HG03039 (cell line): ENCODE results near the gene MYCBP.
A peak's percentile ranks its signal among the peaks of the same experiment; 100 is the strongest.
"Not testable (repeated sequence)": the region's sequence is repeated elsewhere in the genome, so short reads cannot be mapped to it uniquely, and the experiment has no call there.

Experiments used
- ATAC-seq: cut with Tn5 transposase; IDR thresholded peaks from one replicate; pipeline ENCODE4 v1.9.1; 2021; ENCODE audit warnings: mild to moderate bottlenecking, moderate library complexity; ENCODE audit not compliant: unreplicated experiment

The MYCBP gene, protein sequence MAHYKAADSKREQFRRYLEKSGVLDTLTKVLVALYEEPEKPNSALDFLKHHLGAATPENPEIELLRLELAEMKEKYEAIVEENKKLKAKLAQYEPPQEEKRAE

DNA sequence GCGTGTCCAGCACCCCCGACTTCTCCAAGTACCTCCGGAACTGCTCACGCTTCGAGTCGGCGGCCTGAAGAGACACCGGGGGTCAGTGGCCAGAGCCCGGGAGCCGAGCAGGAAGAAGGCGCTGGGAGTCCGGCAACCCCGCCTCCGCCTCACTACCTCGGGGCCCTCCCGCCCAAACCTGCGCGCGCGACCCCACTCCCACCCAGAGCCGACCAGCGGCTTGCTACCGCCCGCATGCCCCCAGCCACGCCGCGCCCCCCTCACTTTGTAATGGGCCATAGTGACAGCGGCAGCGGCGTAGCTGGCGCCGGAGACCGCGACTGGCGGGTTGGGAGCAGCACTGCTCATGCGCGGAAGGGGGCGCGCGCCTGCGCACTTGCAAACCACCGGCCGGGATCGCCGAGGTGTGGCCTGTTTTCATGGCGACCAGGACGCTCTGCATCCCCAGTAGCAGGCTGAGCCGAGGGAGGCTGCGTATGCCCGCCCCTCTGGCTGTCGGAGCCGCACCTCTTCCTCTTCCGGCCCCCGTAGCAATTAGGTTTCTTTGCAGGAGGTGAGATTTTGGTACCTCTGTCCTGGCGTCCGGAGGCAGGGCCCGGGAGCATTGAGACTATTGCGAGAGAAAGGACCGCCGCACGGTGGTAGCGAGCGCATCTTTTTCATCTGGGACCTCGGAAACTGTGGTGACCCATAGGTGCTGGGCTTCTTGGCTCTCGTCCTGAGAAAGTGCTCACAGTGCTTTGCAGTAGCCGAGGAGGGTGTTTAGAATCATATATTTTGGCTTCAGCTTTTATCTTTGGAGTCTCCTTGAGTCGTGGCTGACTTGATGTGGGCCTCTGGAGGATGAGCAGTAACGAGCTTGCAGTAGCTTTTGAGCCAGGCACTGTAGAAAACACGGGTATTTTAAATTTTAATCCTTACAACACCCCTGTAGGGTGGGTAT, at the start of gene MYCBP:
MYCBP (minus strand) TSS at position 322 of the 943 bp plus-strand sequence; CDS start at position 279, 43 bp downstream.
- ATAC-seq: peak; percentile 97

DNA sequence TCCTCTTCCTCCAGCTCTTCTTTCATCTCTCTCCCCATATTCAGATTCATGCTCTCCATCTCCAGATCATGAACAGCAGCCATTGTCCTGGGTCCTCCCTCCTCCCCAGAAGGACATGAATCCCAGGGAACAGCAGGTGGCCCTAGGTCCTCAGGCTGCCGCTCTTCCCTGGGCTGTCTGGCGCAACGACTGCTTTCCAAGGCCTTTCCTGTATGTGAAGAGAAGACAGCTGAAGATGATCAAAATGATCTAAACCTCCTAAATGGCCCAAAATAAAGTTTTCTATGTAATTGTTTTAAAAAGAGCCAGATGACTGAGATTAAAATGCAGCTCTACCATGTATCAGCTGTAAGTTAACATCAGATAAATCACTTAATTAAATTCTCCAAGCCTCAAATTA, 46.0 kb upstream of the MYCBP start:
- ATAC-seq: no peak

DNA sequence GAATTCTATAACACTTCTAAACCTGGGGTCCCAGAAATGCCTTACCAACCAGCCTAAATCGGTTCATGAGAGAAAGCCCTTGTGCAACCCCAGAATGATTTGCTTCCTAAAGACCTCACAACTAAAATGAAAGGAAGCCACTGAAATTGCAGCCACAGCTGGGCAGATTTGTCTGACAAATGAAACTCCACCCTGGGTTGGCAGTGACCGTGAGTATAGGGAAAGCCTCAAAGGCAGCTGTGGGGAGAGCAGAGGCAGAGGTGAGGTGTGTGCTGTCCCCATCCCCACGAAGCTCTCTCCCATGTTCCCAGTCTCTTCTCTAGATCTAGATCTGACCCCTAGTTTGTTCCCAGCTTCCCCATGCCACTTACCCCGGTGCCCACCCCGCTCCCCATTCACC, 45.4 kb upstream of the MYCBP start:
- ATAC-seq: no peak

DNA sequence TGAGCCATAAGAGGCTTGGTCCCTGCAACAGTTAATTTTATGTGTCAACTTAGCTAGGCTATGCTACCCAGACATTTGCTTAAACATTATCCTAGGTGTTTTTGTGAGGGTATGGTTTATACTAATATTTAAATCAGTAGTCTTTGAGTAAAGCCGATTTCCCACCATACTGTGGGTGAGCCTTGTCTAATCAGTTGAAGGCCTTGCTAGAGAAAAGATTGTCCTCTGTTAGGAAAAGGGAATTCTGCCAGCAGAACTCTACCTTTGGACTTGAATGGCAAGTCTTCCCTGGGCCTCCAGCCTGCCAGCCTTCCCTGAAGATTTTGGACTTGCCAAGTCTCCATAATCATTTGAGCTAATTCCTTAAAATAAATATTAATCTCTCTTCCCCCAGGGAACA, 44.6 kb upstream of the MYCBP start:
- ATAC-seq: no peak

DNA sequence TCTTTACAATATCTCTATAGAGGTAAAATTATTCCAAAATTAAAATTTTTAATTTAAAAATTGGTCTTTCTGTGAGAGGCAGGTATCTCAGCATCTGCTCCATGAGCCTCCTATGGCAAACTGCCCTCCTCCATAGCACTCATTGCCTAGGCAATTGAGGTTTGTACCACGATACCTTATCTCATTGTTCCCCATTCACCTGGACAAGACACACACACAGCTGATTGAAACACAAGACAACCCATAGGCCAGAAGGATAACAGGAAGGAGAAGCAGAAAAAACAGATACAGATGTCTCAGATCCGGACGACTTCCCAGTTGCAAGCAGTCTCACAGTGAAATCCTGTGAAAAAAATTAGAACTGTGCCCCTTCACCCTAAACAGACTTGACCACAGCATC, 44.2 kb upstream of the MYCBP start:
- ATAC-seq: no peak

DNA sequence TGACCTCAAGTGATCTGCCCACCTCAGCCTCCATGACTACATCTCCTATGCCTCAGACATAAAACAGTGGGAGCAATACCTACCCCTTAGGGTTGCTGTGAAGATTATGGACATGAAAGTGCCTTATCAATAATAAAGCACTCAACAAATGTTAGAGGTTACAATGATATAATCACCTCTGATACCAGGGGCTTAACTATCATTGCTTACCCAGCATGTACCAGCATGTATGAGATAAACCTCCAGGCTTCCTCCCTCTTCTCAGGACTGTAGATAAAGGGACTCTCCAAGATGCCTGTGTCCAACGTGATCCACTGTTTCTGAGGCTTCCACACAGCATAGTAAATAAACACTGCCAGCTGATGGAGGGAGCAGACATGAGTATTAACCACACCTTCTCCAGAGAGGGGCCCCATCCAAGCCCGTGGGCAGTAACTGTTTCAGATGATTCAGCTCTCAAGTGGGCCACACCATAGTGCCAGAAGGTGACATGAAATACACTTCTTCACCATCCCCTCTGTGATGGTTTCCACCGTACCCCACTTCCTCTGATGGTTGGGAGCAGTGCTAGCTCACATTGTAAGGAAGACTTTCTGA, 42.3 kb upstream of the MYCBP start:
- ATAC-seq: no peak

DNA sequence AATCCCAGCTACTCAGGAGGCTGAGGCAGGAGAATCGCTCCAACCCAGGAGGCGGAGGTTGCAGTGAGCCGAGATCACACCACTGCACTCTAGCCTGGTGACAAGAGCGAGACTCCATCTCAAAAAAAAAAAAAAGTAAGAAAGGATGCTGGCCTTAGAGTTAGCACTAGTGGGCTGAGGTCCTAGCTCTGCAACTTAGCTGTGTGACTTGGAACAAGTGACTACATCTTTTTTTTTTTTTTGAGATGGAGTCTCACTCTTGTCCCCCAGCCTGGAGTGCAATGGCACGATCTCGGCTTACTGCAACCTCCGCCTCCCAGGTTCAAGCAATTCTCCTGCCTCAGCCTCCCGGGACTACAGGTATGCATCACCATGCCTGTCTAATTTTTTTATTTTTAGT, 41.8 kb upstream of the MYCBP start:
- not testable (repeated sequence) for ATAC-seq

DNA sequence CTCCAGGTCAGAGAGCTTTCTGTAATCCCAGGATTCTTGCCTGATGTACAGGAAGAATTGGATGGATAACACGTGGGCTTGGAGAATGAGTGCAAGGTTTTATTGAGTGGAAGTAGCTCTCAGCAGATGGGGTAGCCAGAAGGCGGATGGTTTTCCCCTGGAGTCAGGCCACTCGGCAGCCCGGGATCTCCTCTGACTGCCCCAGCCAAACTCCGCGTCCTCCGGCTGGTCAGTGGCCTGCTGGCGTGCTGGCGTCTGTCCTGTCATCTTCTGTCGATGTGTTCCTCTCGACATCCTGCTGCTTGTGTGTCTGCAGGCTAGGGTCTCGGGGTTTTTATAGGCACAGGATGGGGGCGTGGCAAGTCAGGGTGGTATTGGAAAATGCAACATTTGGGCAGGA, 35.7 kb upstream of the MYCBP start:
- ATAC-seq: no peak

DNA sequence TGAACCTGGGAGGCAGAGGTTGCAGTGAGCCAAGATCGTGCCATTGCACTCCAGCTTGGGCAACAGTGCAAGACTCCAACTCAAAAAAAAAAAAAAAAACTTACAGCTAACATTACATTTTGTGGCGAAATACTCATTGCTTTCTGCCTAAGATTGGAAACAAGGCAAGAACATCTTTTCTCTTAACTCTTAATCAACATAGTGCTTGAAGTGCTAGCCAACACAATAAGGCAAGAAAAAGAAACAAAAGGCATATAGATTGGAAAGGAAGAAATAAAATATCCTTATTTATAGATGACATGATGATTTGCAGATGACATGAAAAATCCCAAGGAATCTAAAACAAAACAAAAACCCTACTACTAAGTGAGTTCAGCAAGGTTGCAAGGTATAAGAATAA, 32.8 kb upstream of the MYCBP start:
- no peak for ATAC-seq

DNA sequence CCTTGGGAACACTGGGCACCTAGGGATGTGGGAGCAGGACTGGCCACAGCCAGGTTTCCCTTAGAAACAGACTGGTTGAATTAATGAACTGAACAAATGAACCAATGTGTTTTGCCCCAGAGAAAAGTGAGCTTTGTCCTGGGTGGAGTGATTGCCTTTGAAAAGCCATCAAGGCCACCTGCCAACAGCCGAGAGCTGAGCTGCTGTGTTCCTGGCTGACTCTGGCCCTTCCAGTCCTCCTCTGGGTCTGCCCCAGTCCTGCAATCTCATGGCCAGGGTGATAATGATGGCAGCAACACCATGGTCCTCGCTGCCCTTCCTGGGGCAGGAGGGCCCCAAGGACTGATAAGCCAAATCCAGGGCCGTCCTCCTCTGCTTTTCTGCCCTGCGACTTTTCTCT, 26.4 kb upstream of the MYCBP start:
- no peak for ATAC-seq

DNA sequence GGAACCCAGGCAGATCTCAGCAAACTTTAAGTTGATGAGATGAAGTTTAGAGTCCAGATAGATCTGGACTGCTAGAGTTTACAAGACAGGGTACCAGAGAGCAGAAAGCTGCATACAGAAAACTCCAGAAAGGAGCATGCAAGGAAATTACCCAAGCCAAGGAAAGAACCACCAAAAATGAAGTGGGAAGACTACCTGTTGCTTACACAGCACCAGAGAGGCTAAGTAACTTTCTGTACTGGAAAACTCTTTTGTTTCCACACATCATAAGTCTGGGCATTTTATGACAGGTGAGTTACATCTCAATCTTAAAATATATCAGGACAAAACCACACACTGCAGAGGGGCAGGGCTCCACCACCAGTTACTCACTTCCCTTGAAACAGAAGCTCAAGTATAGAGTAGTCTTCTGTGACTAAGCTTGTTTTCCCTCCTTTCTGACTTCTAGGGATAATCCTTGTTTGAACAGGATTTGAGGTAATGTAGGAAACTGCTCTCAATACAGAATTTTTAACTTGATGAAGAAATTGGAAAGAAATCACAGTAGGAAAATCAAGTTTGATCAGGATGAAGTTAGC, 25.6 kb upstream of the MYCBP start:
- ATAC-seq: no peak

DNA sequence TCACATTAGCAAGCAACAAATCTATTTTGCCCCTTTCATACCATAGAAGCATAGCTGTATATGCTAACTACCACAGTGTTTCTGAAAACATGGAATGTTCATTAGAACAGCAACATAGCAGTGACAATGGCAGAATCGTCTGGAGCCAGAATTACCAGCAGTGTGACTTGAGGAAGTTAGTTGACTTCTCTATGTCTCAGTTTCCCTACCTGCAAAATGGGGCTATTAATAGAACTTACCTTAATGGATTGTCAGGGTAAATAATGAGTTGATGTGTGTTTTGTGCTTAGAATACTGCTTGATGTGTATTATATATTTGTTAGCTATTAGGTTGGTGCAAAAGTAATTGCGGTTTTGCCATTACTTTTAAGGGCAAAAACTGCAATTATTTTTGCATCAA, 23.0 kb upstream of the MYCBP start:
- ATAC-seq: no peak

DNA sequence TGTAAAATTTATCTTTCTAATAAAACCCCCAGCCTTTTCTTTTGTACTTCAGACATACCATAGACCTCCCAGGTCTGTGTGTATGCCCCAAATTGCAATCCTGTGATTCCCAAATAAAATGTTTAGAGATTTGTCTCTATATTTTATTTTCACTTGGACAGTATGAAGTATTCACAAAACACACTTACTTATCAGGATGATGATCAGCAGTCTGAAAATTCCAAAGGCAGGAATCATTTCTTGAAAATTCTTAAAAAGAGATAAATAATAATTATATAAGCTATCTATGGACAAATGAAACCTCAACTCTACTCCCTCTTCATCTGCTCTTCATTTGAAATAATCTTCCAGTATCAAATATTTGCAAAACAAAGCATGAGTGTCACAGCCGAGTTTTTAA, 19.8 kb upstream of the MYCBP start:
- ATAC-seq: no peak

DNA sequence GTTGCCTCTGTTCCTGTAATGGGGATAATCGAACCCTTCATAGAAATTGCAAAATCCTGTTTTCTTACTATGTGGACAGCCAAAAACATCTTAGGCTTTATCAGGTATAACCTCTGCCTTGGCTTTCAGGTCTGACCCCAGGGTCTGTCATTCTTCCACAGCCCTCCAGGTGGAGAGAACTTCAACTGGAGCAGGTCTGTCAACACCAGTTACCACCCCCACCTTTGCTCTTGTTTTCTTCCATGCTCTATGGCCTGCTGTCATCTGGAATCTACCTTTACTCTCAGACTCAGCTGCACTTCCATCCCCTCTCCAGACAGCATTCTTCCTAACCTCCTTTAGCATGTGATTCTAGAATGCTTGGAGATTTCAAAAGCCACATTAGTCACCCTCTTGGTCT, 18.6 kb upstream of the MYCBP start:
- no peak for ATAC-seq

DNA sequence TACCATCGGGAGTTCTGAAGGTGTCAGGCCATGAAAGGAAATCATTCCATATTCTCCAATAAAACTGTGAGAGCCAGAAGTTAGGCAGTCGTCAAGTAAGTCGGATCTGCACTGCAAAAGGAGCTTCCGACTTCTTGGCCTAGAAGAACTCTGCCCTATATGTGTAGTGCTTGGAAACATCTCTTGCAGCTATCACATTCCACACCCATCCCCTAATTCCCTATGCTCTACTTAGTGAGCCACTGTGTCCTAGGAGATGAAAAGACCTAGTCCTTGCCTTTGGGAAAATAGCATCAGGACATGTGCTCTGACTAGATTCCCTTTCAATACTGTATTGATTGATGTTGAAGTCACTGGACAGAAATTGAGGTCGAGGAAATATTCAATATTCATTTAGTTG, 16.4 kb upstream of the MYCBP start:
- ATAC-seq: no peak

DNA sequence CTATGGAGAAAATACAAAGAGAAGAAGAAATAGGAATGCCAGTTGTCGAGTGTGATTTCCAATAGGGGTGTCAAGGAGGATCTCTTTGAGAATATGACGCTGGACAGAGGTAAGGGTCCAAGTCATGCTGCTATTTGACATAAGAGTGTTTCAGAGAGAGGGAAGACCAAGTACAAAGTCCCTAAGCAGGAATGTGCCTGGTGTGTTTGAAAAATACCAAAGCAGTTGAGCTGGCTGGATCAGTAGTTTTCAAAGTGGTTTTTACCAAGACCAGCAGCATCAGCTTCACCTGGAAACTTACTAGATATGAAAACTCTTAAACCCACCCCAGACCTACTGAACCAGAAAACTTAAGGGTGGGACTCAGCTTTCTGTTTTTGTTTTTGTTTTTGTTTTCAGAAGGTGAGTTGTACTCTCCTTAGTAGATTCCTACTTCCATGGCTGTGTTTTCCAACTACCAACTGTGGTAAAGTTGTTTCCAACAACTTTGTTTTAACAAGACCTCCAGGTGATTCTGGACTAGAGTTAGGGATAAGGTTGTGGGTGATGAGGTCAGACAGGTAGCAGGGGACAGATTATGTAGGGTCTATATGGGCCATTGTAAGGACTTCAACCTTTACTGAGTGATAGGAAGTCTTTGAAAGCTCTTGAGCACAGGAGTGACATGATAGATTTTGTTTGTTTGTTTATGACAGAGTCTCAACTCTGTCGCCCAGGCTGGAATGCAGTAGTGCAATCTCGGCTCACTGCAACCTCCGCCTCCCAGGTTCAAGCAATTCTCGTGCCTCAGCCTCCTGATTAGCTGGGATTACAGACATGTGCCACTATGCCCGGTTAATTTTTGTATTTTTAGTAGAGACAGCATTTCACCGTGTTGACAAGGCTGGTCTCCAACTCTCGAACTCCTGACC, 15.5 kb upstream of the MYCBP start:
- no peak for ATAC-seq

DNA sequence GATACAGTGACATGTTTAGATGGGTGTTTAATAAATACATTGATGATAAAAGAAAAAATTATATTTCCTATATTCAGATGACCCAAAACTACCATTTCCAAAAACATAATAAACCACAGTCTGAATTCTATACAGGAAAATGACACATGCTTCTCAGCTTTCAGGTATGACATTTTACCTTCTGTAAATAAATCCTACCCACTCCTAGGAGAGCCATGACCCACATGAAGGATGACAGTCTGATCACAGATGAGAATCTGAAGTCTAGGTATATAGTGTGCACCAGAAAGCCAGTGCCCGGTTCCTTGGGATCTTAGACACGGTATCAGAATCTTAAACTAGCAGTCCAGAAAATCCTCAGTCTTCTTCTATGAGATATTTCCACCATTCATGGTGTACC, 11.9 kb upstream of the MYCBP start:
- ATAC-seq: no peak

DNA sequence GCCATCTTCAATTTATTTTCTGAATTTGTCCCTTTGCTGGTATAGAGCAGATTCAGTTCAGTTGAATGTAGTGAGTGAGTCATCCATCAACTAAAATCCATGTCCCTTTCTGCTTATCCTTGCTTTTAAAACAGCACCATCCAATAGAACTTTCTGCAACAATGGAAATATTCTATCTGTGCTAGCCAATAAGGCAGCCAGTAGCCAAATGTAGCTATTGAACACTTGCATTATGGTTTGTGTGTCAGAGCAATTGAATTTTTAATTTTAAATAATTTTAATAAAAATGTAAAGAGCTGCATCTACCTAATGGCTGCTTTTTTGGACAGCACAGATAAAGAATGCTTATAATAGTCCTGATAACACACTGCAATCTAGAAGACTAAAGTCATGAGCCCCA, 8.3 kb upstream of the MYCBP start, which contains the start of gene GJA9:
GJA9 (minus strand) TSS at position 101 of the 400 bp plus-strand sequence. CDS start 5,489 bp downstream, outside the sequence.
- no peak for ATAC-seq

DNA sequence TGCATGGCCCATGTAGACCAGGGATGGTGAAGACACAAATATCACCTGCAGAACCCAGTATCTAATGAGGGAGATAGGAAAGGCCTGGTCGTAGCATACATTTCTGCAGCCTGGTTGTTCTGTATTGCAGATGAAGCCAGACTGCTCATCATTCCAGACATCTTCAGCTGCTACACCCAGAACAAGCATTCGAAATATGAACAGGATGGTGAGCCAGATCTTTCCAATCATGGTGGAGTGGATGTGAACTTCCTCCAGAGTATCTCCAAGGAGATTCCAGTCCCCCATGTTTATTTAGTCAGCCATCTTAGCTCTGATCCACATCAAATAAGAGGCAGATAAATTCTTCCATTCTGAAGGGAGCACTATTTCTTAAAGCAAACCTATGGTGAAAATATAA, 2.7 kb upstream of the MYCBP start:
- ATAC-seq: no peak

DNA sequence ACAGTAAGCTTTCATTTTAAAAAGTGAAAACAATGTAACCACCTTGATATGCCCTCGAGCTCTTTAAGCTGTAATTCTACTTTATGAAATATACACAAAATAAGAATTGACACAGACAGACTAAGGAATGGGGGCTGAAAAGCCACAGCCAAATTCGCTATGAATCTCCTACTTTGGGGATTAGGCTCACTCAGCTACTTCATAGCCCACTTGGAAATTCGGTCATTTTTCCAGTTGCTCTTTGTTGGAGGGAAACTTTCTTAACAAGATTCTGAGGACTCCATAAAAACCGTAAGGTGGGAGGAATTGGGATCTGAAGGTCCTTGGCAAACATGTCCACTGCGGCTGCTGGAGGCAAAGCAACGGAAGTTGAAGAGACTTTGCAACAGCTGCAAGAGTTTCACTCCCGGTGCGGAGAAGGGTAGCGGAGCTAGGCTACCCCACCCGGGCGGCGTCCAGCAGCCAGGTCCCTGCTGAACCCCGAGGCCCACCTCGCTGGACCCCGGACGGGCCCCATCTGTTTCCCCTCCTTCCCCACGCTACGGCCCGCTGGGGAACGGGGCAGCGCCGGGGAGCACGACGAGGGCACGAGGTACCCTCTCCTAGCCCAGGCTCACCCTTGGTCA, 634 bp downstream of the MYCBP start:
- peak; percentile 20 for ATAC-seq
